ENCODE results near the gene NR4A2. TPM values are rescaled to one million over a fixed set of nuclear protein-coding genes. Genes with fewer than 3 reads are reported as not detected.

NR4A2 gene
- total RNA-seq, 1 experiment from 2014 or later = 12.0 TPM

DNA sequence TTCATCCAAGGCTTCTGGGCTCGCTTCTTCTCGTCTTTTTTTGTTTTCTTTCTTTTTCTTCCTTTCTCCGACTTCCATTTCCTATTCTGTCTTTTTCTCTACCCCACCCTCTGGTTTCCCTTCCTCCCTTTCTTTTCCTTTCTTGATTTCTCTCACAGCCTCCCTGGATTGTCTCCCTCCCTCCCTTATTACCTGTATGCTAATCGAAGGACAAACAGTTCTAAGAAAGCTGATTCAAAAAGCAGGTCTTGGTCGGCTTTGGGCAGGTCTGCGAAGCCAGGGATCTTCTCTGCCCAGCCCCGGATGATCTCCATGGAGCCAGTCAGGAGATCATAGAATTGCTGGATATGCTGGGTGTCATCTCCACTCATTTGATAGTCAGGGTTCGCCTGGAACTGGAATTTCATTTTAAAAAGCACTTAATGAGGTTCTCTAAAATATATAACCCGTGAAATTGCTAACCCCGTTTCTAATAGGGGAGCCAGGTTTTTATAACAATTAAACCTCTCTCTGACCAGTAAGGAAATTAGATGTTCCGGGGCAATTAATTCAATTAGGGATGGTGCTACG is 5.9 kb downstream of the NR4A2 start:
- ATAC-seq (no peak), DNase-seq (no peak)
- H3F3A ChIP-seq (ENCODE audit: low read length, unreplicated experiment) = no peaks in the 10 kb centered on the region
- H3K27me3 ChIP-seq (ENCODE audit: low read length) = no peaks in the 10 kb centered on the region
- BruUV-seq (replicated peaks) = no TSS peak
- no peaks in the 10 kb centered on the region for H3K9me3 ChIP-seq (ENCODE audit: low read length)
- no peak overlapping the region for H3K9ac ChIP-seq (ENCODE audit: low read length)
- ChIA-PET POLR2A (ENCODE audit: unreplicated experiment) (no interaction called here), CTCF (no interaction called here)
- no peak overlapping the region for H3K4me3 ChIP-seq (ENCODE audit: low read length)
- H4K20me1 ChIP-seq (ENCODE audit: low read length) = peaks cover 17% of the 10 kb centered on the region
- no peak overlapping the region for H3K4me2 ChIP-seq (ENCODE audit: low read length)
- no peaks in the 10 kb centered on the region for H3K36me3 ChIP-seq (ENCODE audit: low read depth, low read length)
- no peaks in the 10 kb centered on the region for H3K79me2 ChIP-seq (ENCODE audit: low read length)
- intact Hi-C loops (cut with micrococcal nuclease) = no loop called here
- no peak overlapping the region for H3K27ac ChIP-seq (ENCODE audit: low read length)
- peaks cover 6% of the 10 kb centered on the region; the same call in 1 of the 2 replicates for H3K4me1 ChIP-seq (ENCODE audit: insufficient read depth, low read length)
- TF ChIP-seq EZH2phosphoT487 (IDR thresholded peaks at IDR 0.05; ENCODE audit: borderline replicate concordance, low read length) = no peak
- TF ChIP-seq EZH2 (IDR thresholded peaks at IDR 0.05; ENCODE audit: low read length, unreplicated experiment) = no peak
- TF ChIP-seq, protein P1, sequence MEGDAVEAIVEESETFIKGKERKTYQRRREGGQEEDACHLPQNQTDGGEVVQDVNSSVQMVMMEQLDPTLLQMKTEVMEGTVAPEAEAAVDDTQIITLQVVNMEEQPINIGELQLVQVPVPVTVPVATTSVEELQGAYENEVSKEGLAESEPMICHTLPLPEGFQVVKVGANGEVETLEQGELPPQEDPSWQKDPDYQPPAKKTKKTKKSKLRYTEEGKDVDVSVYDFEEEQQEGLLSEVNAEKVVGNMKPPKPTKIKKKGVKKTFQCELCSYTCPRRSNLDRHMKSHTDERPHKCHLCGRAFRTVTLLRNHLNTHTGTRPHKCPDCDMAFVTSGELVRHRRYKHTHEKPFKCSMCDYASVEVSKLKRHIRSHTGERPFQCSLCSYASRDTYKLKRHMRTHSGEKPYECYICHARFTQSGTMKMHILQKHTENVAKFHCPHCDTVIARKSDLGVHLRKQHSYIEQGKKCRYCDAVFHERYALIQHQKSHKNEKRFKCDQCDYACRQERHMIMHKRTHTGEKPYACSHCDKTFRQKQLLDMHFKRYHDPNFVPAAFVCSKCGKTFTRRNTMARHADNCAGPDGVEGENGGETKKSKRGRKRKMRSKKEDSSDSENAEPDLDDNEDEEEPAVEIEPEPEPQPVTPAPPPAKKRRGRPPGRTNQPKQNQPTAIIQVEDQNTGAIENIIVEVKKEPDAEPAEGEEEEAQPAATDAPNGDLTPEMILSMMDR (conservative IDR thresholded peaks at IDR 0.05; ENCODE audit: low read depth, low read length) = no peak
- H3K9me2 ChIP-seq (replicated peaks; ENCODE audit: low read length) = no peaks in the 10 kb centered on the region
- H2AFZ ChIP-seq (ENCODE audit: low read length) = no peak overlapping the region

DNA sequence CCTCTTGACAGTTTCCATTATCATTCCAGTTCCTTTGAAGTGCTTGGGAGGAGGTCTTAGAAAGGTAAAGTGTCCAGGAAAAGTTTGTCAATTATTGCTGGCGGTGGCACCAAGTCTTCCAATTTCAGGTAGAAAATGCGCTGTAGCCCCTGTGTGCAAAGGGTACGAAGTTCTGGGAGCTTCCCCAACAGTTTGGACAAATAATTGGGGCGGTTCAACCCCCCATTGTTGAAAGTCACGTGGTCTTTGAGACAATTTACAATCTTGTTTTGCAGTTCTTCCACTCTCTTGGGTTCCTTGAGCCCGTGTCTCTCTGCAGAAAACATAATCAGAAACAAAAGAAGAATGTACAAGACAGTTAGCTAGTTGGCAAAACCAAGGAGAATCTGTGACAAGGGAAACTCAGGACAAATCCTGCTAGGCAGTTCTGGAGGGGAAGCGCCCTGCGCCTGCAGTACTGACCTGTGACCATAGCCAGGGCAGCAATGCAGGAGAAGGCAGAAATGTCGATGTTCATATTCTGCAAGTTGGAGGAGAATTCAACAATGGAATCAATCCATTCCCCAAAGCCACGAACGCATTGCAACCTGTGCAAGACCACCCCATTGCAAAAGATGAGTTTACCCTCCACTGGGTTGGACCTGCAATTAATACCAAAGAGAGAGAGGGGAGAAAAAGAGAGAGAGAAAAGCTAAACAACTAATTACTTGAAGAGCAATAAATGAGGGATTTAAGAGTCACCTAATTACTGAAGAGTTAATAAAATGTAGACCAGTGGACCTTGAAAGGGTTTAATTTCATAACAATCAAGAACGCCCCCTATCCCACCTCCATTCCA is 6.6 kb downstream of the NR4A2 start:
- DNase-seq (no peak), ATAC-seq (no peak)
- intact Hi-C loops (cut with micrococcal nuclease) = no loop called here
- Histone ChIP-seq H3K27me3 (ENCODE audit: low read length) (no peaks in the 10 kb centered on the region), H3K36me3 (ENCODE audit: low read depth, low read length) (no peaks in the 10 kb centered on the region), H3K9me3 (ENCODE audit: low read length) (no peaks in the 10 kb centered on the region), H3K9me2 (replicated peaks; ENCODE audit: low read length) (no peaks in the 10 kb centered on the region), H4K20me1 (ENCODE audit: low read length) (peaks cover 10% of the 10 kb centered on the region), H3K4me1 (ENCODE audit: insufficient read depth, low read length) (0 out of 2 replicates have a peak, but pooled peaks cover under 1% of the 10 kb centered on the region), H3K27ac (ENCODE audit: low read length) (no peak overlapping the region), H3K4me2 (ENCODE audit: low read length) (no peak overlapping the region), H3F3A (ENCODE audit: low read length, unreplicated experiment) (no peaks in the 10 kb centered on the region), H2AFZ (ENCODE audit: low read length) (no peak overlapping the region), H3K9ac (ENCODE audit: low read length) (no peak overlapping the region), H3K4me3 (ENCODE audit: low read length) (no peak overlapping the region), H3K79me2 (ENCODE audit: low read length) (no peaks in the 10 kb centered on the region)
- no TSS peak for BruUV-seq (replicated peaks)
- POLR2A ChIA-PET (ENCODE audit: unreplicated experiment) = no interaction called here
- no peak for TF ChIP-seq EZH2phosphoT487 (IDR thresholded peaks at IDR 0.05; ENCODE audit: borderline replicate concordance, low read length)
- no peak for TF ChIP-seq EZH2 (IDR thresholded peaks at IDR 0.05; ENCODE audit: low read length, unreplicated experiment)
- TF ChIP-seq, protein P1 (conservative IDR thresholded peaks at IDR 0.05; ENCODE audit: low read depth, low read length) = no peak
- CTCF ChIA-PET = no interaction called here

DNA sequence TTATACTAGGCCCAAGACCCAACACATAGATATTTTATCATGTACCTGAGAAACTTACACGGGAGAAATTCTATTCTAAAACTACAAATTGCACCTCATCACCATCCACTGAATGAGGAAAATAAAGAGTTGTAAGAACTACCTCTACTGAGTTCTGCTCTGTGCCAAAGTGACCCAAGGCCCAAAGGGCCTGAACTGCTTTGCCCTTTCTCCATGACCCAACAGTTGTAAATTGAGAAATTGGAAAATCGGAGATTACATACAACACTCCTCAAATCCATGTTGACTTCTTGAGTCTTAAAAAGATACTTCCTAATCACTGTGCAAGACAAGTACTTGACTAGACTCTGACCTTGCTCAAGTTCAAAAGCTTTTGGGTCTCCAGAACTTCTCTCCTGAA is 8.8 kb downstream of the NR4A2 start:
- H3K4me1 ChIP-seq (ENCODE audit: insufficient read depth, low read length) = no peaks in the 10 kb centered on the region
- H3K9me2 ChIP-seq (replicated peaks; ENCODE audit: low read length) = no peaks in the 10 kb centered on the region
- TF ChIP-seq EZH2phosphoT487 (IDR thresholded peaks at IDR 0.05; ENCODE audit: borderline replicate concordance, low read length) (no peak), EZH2 (IDR thresholded peaks at IDR 0.05; ENCODE audit: low read length, unreplicated experiment) (no peak)
- TF ChIP-seq, protein P1 (conservative IDR thresholded peaks at IDR 0.05; ENCODE audit: low read depth, low read length) = no peak
- no TSS peak for BruUV-seq (replicated peaks)
- intact Hi-C loops (cut with micrococcal nuclease) = no loop called here
- H3K9me3 ChIP-seq (ENCODE audit: low read length) = no peaks in the 10 kb centered on the region
- H4K20me1 ChIP-seq (ENCODE audit: low read length) = no peaks in the 10 kb centered on the region
- ATAC-seq (no peak), DNase-seq (no peak)
- POLR2A ChIA-PET (ENCODE audit: unreplicated experiment) = no interaction called here
- H3K27ac ChIP-seq (ENCODE audit: low read length) = no peak overlapping the region
- no peaks in the 10 kb centered on the region for H3K79me2 ChIP-seq (ENCODE audit: low read length)
- no peak overlapping the region for H3K4me2 ChIP-seq (ENCODE audit: low read length)
- no peak overlapping the region for H3K9ac ChIP-seq (ENCODE audit: low read length)
- H3K27me3 ChIP-seq (ENCODE audit: low read length) = no peaks in the 10 kb centered on the region
- CTCF ChIA-PET = no interaction called here
- H3K4me3 ChIP-seq (ENCODE audit: low read length) = no peak overlapping the region
- no peak overlapping the region for H2AFZ ChIP-seq (ENCODE audit: low read length)
- no peaks in the 10 kb centered on the region for H3F3A ChIP-seq (ENCODE audit: low read length, unreplicated experiment)
- no peaks in the 10 kb centered on the region for H3K36me3 ChIP-seq (ENCODE audit: low read depth, low read length)

Measured in PC-3 (cell line).